HepG2 (cell line): ENCODE results near the gene LOC128125822.

Experiments
- AHR ChIP-seq: IDR thresholded peaks from 2 replicates; pipeline ENCODE4 v1.6.1; 2018; ENCODE audit warnings: missing genetic modification reagents, missing compliant biosample characterization
- FOXP1 ChIP-seq, 2 experiments: fragments of 450-650 bp in 1 of 2; IDR thresholded peaks; 2 replicates each; pipeline ENCODE4 v1.6.1; 2017 to 2018; ENCODE audit warnings: antibody characterized with exemption in 1 of 2
- HOXA5 ChIP-seq: sonication (generic); formaldehyde crosslinking; IDR thresholded peaks from 2 replicates; pipeline ENCODE4 v1.4.0; 2020; ENCODE audit warnings: missing genetic modification reagents
- MED1 ChIP-seq: sonication (generic); formaldehyde crosslinking; IDR thresholded peaks from 2 replicates; pipeline ENCODE4 v1.4.0; 2020; ENCODE audit warnings: missing genetic modification reagents
- MIXL1 ChIP-seq: IDR thresholded peaks from 2 replicates; pipeline ENCODE4 v1.6.1; 2016
- NPAS2 ChIP-seq: sonication (generic); formaldehyde crosslinking; IDR thresholded peaks from 2 replicates; pipeline ENCODE4 v1.8.0; 2022; ENCODE audit warnings: mild to moderate bottlenecking, missing genetic modification reagents, borderline replicate concordance
- NR2F2 ChIP-seq: IDR thresholded peaks from 2 replicates; pipeline ENCODE4 v1.6.1; 2012; ENCODE audit warnings: low read depth, inconsistent platforms, borderline replicate concordance
- SALL2 ChIP-seq: sonication (generic); formaldehyde crosslinking; IDR thresholded peaks from 2 replicates; pipeline ENCODE4 v1.8.1; 2023; ENCODE audit warnings: mild to moderate bottlenecking, missing genetic modification reagents, inconsistent platforms
- SIX4 ChIP-seq: sonication (generic); formaldehyde crosslinking; IDR thresholded peaks from 2 replicates; pipeline ENCODE4 v1.4.0; 2020; ENCODE audit warnings: missing genetic modification reagents
- SMAD3 ChIP-seq: sonication (generic); formaldehyde crosslinking; IDR thresholded peaks from 2 replicates; pipeline ENCODE4 v1.4.0; 2020; ENCODE audit warnings: missing genetic modification reagents
- SMARCE1 ChIP-seq: fragments of 450-650 bp; IDR thresholded peaks from 2 replicates; pipeline ENCODE4 v1.6.1; 2017; ENCODE audit warnings: borderline replicate concordance
- SNAPC2 ChIP-seq: sonication (generic); formaldehyde crosslinking; IDR thresholded peaks from 2 replicates; pipeline ENCODE4 v1.8.1; 2022; ENCODE audit warnings: mild to moderate bottlenecking, missing genetic modification reagents
- SRSF9 ChIP-seq: fragments of 200-400 bp; formaldehyde crosslinking; IDR thresholded peaks from 2 replicates; pipeline ENCODE4 v1.6.1; 2018; ENCODE audit warnings: borderline replicate concordance, mild to moderate bottlenecking, low read depth, low read length; ENCODE audit not compliant: insufficient read depth, poor library complexity, severe bottlenecking
- SUZ12 ChIP-seq: fragments of 150-350 bp; IDR thresholded peaks from 2 replicates; pipeline ENCODE4 v1.6.1; 2014; ENCODE audit warnings: low read depth, low read length
- U2AF1 ChIP-seq: fragments of 200-400 bp; formaldehyde crosslinking; optimal IDR thresholded peaks from 2 replicates; pipeline ENCODE3; 2017; ENCODE audit warnings: mild to moderate bottlenecking, low read depth, low read length
- ZC3H4 ChIP-seq: sonication (generic); formaldehyde crosslinking; IDR thresholded peaks from 2 replicates; pipeline ENCODE4 v1.4.0; 2020; ENCODE audit warnings: missing genetic modification reagents, borderline replicate concordance
- ZFP36L2 ChIP-seq: sonication (generic); formaldehyde crosslinking; IDR thresholded peaks from 2 replicates; pipeline ENCODE4 v1.4.0; 2020; ENCODE audit warnings: missing genetic modification reagents
- ZIK1 ChIP-seq: sonication (generic); formaldehyde crosslinking; IDR thresholded peaks from 2 replicates; pipeline ENCODE4 v1.5.0; 2020; ENCODE audit warnings: mild to moderate bottlenecking, low read depth, missing genetic modification reagents, borderline replicate concordance
- ZNF326 ChIP-seq: sonication (generic); formaldehyde crosslinking; IDR thresholded peaks from 2 replicates; pipeline ENCODE4 v1.4.0; 2020; ENCODE audit warnings: missing genetic modification reagents, borderline replicate concordance
- ZNF329 ChIP-seq: sonication (generic); formaldehyde crosslinking; IDR thresholded peaks from 2 replicates; pipeline ENCODE4 v1.9.0; 2021; ENCODE audit warnings: low read depth, mild to moderate bottlenecking, missing genetic modification reagents
- ZNF337 ChIP-seq: sonication (generic); formaldehyde crosslinking; IDR thresholded peaks from 2 replicates; pipeline ENCODE4 v1.5.1; 2020; ENCODE audit warnings: missing genetic modification reagents, low read depth, mild to moderate bottlenecking, borderline replicate concordance
- ZNF451 ChIP-seq: sonication (generic); formaldehyde crosslinking; IDR thresholded peaks from 2 replicates; pipeline ENCODE4 v1.5.0; 2020; ENCODE audit warnings: mild to moderate bottlenecking, missing genetic modification reagents
- ZNF567 ChIP-seq: sonication (generic); formaldehyde crosslinking; IDR thresholded peaks from 2 replicates; pipeline ENCODE4 v1.8.1; 2023; ENCODE audit warnings: mild to moderate bottlenecking, missing genetic modification reagents, borderline replicate concordance
- ZSCAN9 ChIP-seq: IDR thresholded peaks from 2 replicates; pipeline ENCODE4 v1.6.1; 2016; ENCODE audit warnings: borderline replicate concordance
- TF ChIP-seq, protein P1 (sequence below): IDR thresholded peaks from 2 replicates; pipeline ENCODE4 v1.6.1; 2016; ENCODE audit warnings: low read depth, borderline replicate concordance
- TF ChIP-seq, protein P2 (sequence below): sonication (generic); formaldehyde crosslinking; IDR thresholded peaks from 2 replicates; pipeline ENCODE4 v1.5.0; 2020; ENCODE audit warnings: mild to moderate bottlenecking, missing genetic modification reagents
- TF ChIP-seq, protein P3 (sequence below): sonication (generic); formaldehyde crosslinking; IDR thresholded peaks from 2 replicates; pipeline ENCODE4 v1.5.0; 2020; ENCODE audit warnings: missing genetic modification reagents

Gene LOC128125822

DNA sequence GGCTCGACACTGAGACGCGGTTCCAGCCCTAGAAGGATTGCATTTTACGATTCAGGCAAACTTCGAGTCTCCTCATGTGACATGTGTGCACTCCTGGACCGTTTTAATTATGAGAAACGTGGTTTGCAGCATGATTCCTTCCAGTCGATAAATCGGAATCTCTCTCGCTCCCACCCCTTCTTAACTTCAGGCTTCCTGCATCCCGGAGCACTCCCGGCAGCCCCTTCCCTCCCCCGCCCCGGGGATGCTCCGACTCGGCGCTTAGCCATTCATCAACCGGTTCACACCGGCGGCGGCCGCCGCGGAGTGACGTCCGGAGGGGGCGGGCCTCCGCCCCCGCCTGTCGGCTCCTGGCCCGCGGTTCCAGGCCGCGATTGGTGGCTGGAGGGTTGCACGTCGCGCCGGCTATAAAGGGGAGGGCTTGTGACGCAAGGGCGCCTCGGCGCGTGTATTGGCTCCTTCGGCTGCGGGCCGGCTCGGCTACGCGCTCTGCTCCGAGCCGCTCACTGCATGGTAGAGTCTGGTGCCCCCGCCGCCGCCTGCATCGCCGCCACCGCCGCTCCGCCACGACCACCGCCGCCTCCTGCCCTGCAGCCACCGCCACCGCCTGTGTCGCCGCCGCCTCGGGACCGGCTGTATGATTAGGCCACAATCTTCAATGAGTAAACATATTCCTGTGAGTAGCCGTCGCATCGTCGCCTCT, at the start of gene LOC128125822, which contains the start of gene PTP4A1 (continued):
- TF ChIP-seq SALL2 (CRISPR knock-in tag) = peak; percentile 86
- no peak for TF ChIP-seq U2AF1
- peak; percentile 80 for TF ChIP-seq ZNF451 (CRISPR knock-in tag)
- no peak; the same call in none of the 2 replicates for TF ChIP-seq AHR (CRISPR knock-in tag)
- peak; percentile 21 for TF ChIP-seq MIXL1
- no peak; the same call in 1 of the 2 replicates for TF ChIP-seq HOXA5 (CRISPR knock-in tag)
- TF ChIP-seq, protein P1, sequence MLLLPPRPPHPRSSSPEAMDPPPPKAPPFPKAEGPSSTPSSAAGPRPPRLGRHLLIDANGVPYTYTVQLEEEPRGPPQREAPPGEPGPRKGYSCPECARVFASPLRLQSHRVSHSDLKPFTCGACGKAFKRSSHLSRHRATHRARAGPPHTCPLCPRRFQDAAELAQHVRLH (CRISPR knock-in tag) = no peak; the same call in none of the 2 replicates
- 0 out of 2 replicates have a peak, but pooled peaks have one; percentile 47 for TF ChIP-seq ZNF337 (CRISPR knock-in tag)
- TF ChIP-seq MED1 (CRISPR knock-in tag) = no peak; the same call in 1 of the 2 replicates
- TF ChIP-seq ZNF329 (CRISPR knock-in tag) = peak; percentile 77; the same call in 1 of the 2 replicates
- no peak for TF ChIP-seq SMARCE1
- TF ChIP-seq SIX4 = peak; percentile 45; the same call in 1 of the 2 replicates
- TF ChIP-seq ZIK1 (CRISPR knock-in tag) = 0 out of 2 replicates have a peak, but pooled peaks have one; percentile 60
- TF ChIP-seq SNAPC2 (CRISPR knock-in tag) = no peak
- no peak for TF ChIP-seq ZNF326 (CRISPR knock-in tag)
- 0 out of 2 replicates have a peak, but pooled peaks have one; percentile 5 for TF ChIP-seq ZC3H4 (CRISPR knock-in tag)
- peak; percentile 42; the same call in 1 of the 2 replicates for TF ChIP-seq ZSCAN9 (CRISPR knock-in tag)
- no peak for TF ChIP-seq SRSF9
- TF ChIP-seq SMAD3 (CRISPR knock-in tag) = no peak
- TF ChIP-seq NR2F2 = no peak; the same call in 1 of the 2 replicates
- no peak for TF ChIP-seq SUZ12
- TF ChIP-seq, protein P2, sequence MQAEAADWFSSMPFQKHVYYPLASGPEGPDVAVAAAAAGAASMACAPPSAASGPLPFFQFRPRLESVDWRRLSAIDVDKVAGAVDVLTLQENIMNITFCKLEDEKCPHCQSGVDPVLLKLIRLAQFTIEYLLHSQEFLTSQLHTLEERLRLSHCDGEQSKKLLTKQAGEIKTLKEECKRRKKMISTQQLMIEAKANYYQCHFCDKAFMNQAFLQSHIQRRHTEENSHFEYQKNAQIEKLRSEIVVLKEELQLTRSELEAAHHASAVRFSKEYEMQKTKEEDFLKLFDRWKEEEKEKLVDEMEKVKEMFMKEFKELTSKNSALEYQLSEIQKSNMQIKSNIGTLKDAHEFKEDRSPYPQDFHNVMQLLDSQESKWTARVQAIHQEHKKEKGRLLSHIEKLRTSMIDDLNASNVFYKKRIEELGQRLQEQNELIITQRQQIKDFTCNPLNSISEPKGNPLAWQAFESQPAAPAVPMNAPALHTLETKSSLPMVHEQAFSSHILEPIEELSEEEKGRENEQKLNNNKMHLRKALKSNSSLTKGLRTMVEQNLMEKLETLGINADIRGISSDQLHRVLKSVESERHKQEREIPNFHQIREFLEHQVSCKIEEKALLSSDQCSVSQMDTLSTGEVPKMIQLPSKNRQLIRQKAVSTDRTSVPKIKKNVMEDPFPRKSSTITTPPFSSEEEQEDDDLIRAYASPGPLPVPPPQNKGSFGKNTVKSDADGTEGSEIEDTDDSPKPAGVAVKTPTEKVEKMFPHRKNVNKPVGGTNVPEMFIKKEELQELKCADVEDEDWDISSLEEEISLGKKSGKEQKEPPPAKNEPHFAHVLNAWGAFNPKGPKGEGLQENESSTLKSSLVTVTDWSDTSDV (CRISPR knock-in tag) = peak; percentile 79; the same call in 1 of the 2 replicates
- TF ChIP-seq NPAS2 = no peak
- TF ChIP-seq ZNF567 = no peak
- TF ChIP-seq FOXP1 (IDR thresholded peaks at IDR 0.05) = no peak
- TF ChIP-seq FOXP1 (CRISPR knock-in tag; IDR thresholded peaks at IDR 0.05) = no peak; the same call in none of the 2 replicates
- no peak for TF ChIP-seq ZFP36L2
- TF ChIP-seq, protein P3, sequence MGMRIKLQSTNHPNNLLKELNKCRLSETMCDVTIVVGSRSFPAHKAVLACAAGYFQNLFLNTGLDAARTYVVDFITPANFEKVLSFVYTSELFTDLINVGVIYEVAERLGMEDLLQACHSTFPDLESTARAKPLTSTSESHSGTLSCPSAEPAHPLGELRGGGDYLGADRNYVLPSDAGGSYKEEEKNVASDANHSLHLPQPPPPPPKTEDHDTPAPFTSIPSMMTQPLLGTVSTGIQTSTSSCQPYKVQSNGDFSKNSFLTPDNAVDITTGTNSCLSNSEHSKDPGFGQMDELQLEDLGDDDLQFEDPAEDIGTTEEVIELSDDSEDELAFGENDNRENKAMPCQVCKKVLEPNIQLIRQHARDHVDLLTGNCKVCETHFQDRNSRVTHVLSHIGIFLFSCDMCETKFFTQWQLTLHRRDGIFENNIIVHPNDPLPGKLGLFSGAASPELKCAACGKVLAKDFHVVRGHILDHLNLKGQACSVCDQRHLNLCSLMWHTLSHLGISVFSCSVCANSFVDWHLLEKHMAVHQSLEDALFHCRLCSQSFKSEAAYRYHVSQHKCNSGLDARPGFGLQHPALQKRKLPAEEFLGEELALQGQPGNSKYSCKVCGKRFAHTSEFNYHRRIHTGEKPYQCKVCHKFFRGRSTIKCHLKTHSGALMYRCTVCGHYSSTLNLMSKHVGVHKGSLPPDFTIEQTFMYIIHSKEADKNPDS = 0 out of 2 replicates have a peak, but pooled peaks have one; percentile 22
